IPS-18a (cell line): ENCODE results near the gene CCDC38.

ENCODE experiments used
- H3K27ac ChIP-seq: one replicate; pipeline ENCODE4 v1.5.1; 2013; ENCODE audit warnings: low read length
- H3K27me3 ChIP-seq: one replicate; pipeline ENCODE4 v1.6.1; 2013; ENCODE audit warnings: mild to moderate bottlenecking, low read length; ENCODE audit not compliant: control insufficient read depth, insufficient read depth
- H3K36me3 ChIP-seq: one replicate; pipeline ENCODE4 v1.6.1; 2013; ENCODE audit warnings: low read depth, low read length; ENCODE audit not compliant: control insufficient read depth
- H3K4me1 ChIP-seq: one replicate; pipeline ENCODE4 v1.6.1; 2013; ENCODE audit warnings: low read depth, low read length; ENCODE audit not compliant: control insufficient read depth
- H3K4me3 ChIP-seq: one replicate; pipeline ENCODE4 v1.5.1; 2013; ENCODE audit warnings: low read length
- H3K9ac ChIP-seq: one replicate; pipeline ENCODE4 v1.6.1; 2013; ENCODE audit warnings: mild to moderate bottlenecking, low read length, moderate library complexity
- H3K9me3 ChIP-seq: one replicate; pipeline ENCODE4 v1.6.1; 2013; ENCODE audit warnings: low read depth, low read length; ENCODE audit not compliant: control insufficient read depth

CCDC38 gene

GRCh38 chr12:95919110-95919509, 23.3 kb downstream of the CCDC38 start:
- H3K9me3 ChIP-seq, result no peaks in the 10 kb centered on the region
- no peaks in the 10 kb centered on the region for H3K27me3 ChIP-seq

GRCh38 chr12:95918194-95918993, 24.0 kb downstream of the CCDC38 start:
- H3K27me3 ChIP-seq, result no peaks in the 10 kb centered on the region
- no peak overlapping the region for H3K27ac ChIP-seq
- H3K4me3 ChIP-seq, result no peak overlapping the region
- H3K4me1 ChIP-seq, result no peaks in the 10 kb centered on the region
- H3K9me3 ChIP-seq, result no peaks in the 10 kb centered on the region
- H3K36me3 ChIP-seq, result no peaks in the 10 kb centered on the region
- H3K9ac ChIP-seq, result no peak overlapping the region

More at GRCh38 chr12:95919110-95919509, 23.3 kb downstream of the CCDC38 start:
- H3K9ac ChIP-seq, result no peak overlapping the region
- no peaks in the 10 kb centered on the region for H3K4me1 ChIP-seq
- no peaks in the 10 kb centered on the region for H3K36me3 ChIP-seq
- no peak overlapping the region for H3K4me3 ChIP-seq
- no peak overlapping the region for H3K27ac ChIP-seq

- Histone ChIP-seq H3K36me3 (no peaks in the 10 kb centered on the region), H3K9me3 (no peaks in the 10 kb centered on the region), H3K4me1 (no peaks in the 10 kb centered on the region), H3K27ac (no peak overlapping the region), H3K27me3 (no peaks in the 10 kb centered on the region), H3K9ac (no peak overlapping the region), H3K4me3 (no peak overlapping the region)
Observed at GRCh38 chr12:95909871-95910270, 32.5 kb downstream of the CCDC38 start.

- no peaks in the 10 kb centered on the region for H3K36me3 ChIP-seq
- H3K27me3 ChIP-seq, result no peaks in the 10 kb centered on the region
- no peaks in the 10 kb centered on the region for H3K9me3 ChIP-seq
- H3K4me3 ChIP-seq, result no peak overlapping the region
- no peak overlapping the region for H3K27ac ChIP-seq
- no peak overlapping the region for H3K9ac ChIP-seq
- H3K4me1 ChIP-seq, result no peaks in the 10 kb centered on the region
Observed at GRCh38 chr12:95908573-95908972, 33.8 kb downstream of the CCDC38 start.

- no peaks in the 10 kb centered on the region for H3K36me3 ChIP-seq
- no peak overlapping the region for H3K27ac ChIP-seq
- no peaks in the 10 kb centered on the region for H3K4me1 ChIP-seq
- no peaks in the 10 kb centered on the region for H3K27me3 ChIP-seq
- H3K4me3 ChIP-seq, result no peak overlapping the region
- H3K9me3 ChIP-seq, result no peaks in the 10 kb centered on the region
- no peak overlapping the region for H3K9ac ChIP-seq
Observed at GRCh38 chr12:95898081-95898480, 44.3 kb downstream of the CCDC38 start.

- Histone ChIP-seq H3K9me3 (no peaks in the 10 kb centered on the region), H3K4me1 (no peaks in the 10 kb centered on the region), H3K27me3 (no peaks in the 10 kb centered on the region), H3K9ac (no peak overlapping the region), H3K36me3 (no peaks in the 10 kb centered on the region), H3K4me3 (no peak overlapping the region), H3K27ac (no peak overlapping the region)
Observed at GRCh38 chr12:95896846-95897245, 45.6 kb downstream of the CCDC38 start.

- no peaks in the 10 kb centered on the region for H3K9me3 ChIP-seq
- no peak overlapping the region for H3K27ac ChIP-seq
- no peaks in the 10 kb centered on the region for H3K36me3 ChIP-seq
- H3K9ac ChIP-seq, result no peak overlapping the region
- no peaks in the 10 kb centered on the region for H3K4me1 ChIP-seq
- H3K27me3 ChIP-seq, result no peaks in the 10 kb centered on the region
- H3K4me3 ChIP-seq, result no peak overlapping the region
Observed at GRCh38 chr12:95890958-95891357, 51.5 kb downstream of the CCDC38 start.

GRCh38 chr12:95887311-95887710, 55.1 kb downstream of the CCDC38 start:
- no peak overlapping the region for H3K27ac ChIP-seq
- no peaks in the 10 kb centered on the region for H3K4me1 ChIP-seq
- no peaks in the 10 kb centered on the region for H3K9me3 ChIP-seq
- no peaks in the 10 kb centered on the region for H3K27me3 ChIP-seq
- no peak overlapping the region for H3K4me3 ChIP-seq
- no peaks in the 10 kb centered on the region for H3K36me3 ChIP-seq
- no peak overlapping the region for H3K9ac ChIP-seq

GRCh38 chr12:95884998-95885397, 57.4 kb downstream of the CCDC38 start:
- no peak overlapping the region for H3K27ac ChIP-seq
- no peaks in the 10 kb centered on the region for H3K36me3 ChIP-seq
- H3K9me3 ChIP-seq, result no peaks in the 10 kb centered on the region
- H3K4me1 ChIP-seq, result no peaks in the 10 kb centered on the region
- no peaks in the 10 kb centered on the region for H3K27me3 ChIP-seq
- H3K4me3 ChIP-seq, result no peak overlapping the region
- no peak overlapping the region for H3K9ac ChIP-seq

- H3K9me3 ChIP-seq, result no peaks in the 10 kb centered on the region
- H3K4me1 ChIP-seq, result no peaks in the 10 kb centered on the region
- no peaks in the 10 kb centered on the region for H3K27me3 ChIP-seq
- no peak overlapping the region for H3K9ac ChIP-seq
- H3K27ac ChIP-seq, result no peak overlapping the region
- no peak overlapping the region for H3K4me3 ChIP-seq
- no peaks in the 10 kb centered on the region for H3K36me3 ChIP-seq
Observed at GRCh38 chr12:95882873-95883272, 59.5 kb downstream of the CCDC38 start.

GRCh38 chr12:95882080-95882479, 60.3 kb downstream of the CCDC38 start:
- Histone ChIP-seq H3K4me3 (no peak overlapping the region), H3K9me3 (no peaks in the 10 kb centered on the region), H3K36me3 (no peaks in the 10 kb centered on the region), H3K4me1 (no peaks in the 10 kb centered on the region), H3K27ac (no peak overlapping the region), H3K27me3 (no peaks in the 10 kb centered on the region), H3K9ac (no peak overlapping the region)

- Histone ChIP-seq H3K36me3 (no peaks in the 10 kb centered on the region), H3K27me3 (no peaks in the 10 kb centered on the region), H3K4me1 (no peaks in the 10 kb centered on the region), H3K27ac (no peak overlapping the region), H3K9ac (no peak overlapping the region), H3K9me3 (no peaks in the 10 kb centered on the region), H3K4me3 (no peak overlapping the region)
Observed at GRCh38 chr12:95881331-95881955, 61.0 kb downstream of the CCDC38 start.
